Thyroid gland (tissue), 4 donors: Measurements from ENCODE around the gene IGFN1. TPM values are rescaled to one million over a fixed set of nuclear protein-coding genes. Genes with fewer than 3 reads are reported as not detected.

Source experiments
- DNase-seq, 2 donors: peaks; one replicate each; pipeline ENCODE4 v3.0.0-alpha.2; 2019
- H3K27ac ChIP-seq, 3 donors: fragments of 200-600 bp; sonication (generic); 1 replicate in 2 of 3; 2 replicates in 1 of 3; pipeline ENCODE4 v1.5.1; 2016 to 2019; ENCODE audit warnings: mild to moderate bottlenecking in 1 of 3, moderate library complexity in 1 of 3
- H3K27me3 ChIP-seq: fragments of 200-600 bp; sonication (generic); one replicate; pipeline ENCODE4 v1.5.1; 2019
- H3K36me3 ChIP-seq, 2 donors: fragments of 200-600 bp; sonication (generic); one replicate each; pipeline ENCODE4 v1.5.1; 2016 to 2019
- H3K4me1 ChIP-seq, 2 donors: fragments of 200-600 bp; sonication (generic); one replicate each; pipeline ENCODE4 v1.5.1; 2017 to 2019
- H3K4me3 ChIP-seq, 3 donors: fragments of 200-600 bp; sonication (generic); replicated peaks in 1 of 3; 1 replicate in 2 of 3; 2 replicates in 1 of 3; pipeline ENCODE4 v1.5.1; 2016; ENCODE audit warnings: mild to moderate bottlenecking in 1 of 3
- H3K9me3 ChIP-seq: fragments of 200-600 bp; sonication (generic); one replicate; pipeline ENCODE4 v1.5.1; 2017
- POLR2A ChIP-seq, 2 donors: fragments of 450-650 bp; IDR thresholded peaks; one replicate each; pipeline ENCODE4 v1.6.1; 2017; ENCODE audit warnings: antibody characterized with exemption in 2 of 2, mild to moderate bottlenecking in 2 of 2, moderate library complexity in 1 of 2
- WGBS, 2 donors: methylation state at CpG; one replicate each; pipeline ENCODE4 v1.1.5; 2017; 5-methylcytosine and 5-hydroxymethylcytosine counted together
- intact Hi-C: fragments of 100-400 bp; cut with DNase I; formaldehyde crosslinking; loops from one replicate; pipeline ENCODE4 v1.15.1; 2023
- total RNA-seq, 4 donors: library from RNA; depleted of rRNA; stranded (reverse); fragments of >200 nt; gene quantifications; one replicate each; pipeline ENCODE4 v1.2.3, GENCODE V29; 2016
- TF ChIP-seq, protein P1 (sequence below), 6 experiments: fragments of 200-600 bp in 3 of 6; fragments of 450-650 bp in 3 of 6; sonication (generic) in 3 of 6; IDR thresholded peaks; one replicate each; pipeline ENCODE4 v1.5.1; 2016 to 2019; ENCODE audit warnings: antibody characterized with exemption in 6 of 6, mild to moderate bottlenecking in 2 of 6, inconsistent platforms in 1 of 6, moderate library complexity in 1 of 6

Gene IGFN1
- total RNA-seq, 4 donors from 2014 or later = 16.2 to 78.6 (median 33.0) TPM

DNA sequence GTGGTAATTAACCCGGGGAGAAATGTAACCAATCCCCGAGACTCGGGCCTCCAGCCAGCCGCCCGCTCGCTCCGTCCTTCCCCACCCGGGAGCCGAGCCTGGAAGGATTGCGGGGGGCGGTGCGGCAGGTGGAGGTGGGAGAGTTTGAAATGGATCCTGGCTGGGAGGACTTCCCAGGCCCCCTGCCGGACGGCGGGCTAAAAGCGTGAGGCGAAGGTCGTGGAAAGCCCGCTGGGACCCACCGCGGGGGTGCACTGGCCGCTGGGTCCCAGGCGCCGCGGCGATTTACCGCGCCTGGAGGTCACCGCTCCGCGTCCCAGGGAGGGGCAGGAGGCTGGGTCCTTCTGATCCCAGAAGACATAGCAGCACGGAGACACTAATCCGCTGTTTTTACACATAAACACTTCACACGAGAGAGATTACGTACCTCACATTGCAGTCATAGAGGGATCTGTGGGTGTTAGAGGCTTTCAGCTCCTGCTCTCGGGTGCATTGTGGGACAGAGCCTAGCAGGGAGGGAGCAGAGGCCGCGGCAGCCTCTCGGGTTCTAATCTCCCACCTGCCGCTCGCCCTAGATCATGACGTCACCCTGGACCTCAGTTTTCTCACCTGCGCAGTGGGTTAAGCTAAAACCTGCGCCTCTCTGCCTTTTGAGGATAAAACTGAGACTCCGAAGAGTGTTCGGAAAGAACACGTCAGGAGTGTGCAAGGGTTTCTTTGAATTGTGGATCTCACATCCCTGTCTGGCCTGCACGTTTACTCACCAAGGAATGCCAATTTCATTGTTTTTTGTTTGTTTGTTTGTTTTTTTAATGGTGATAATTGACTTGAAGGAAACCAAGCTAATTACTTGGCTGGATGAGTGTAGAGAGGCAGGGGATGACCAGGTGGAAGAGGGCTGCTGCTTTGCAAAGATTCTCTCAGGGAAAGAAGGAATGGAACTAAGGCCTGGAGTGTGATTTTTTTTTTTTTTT, 19.3 kb upstream of the IGFN1 start:
- peak overlapping the region in 2 of 3 donors; percentile 41 to 64 for H3K4me3 ChIP-seq
- H3K36me3 ChIP-seq = no peaks in the 10 kb centered on the region
- TF ChIP-seq, protein P1, sequence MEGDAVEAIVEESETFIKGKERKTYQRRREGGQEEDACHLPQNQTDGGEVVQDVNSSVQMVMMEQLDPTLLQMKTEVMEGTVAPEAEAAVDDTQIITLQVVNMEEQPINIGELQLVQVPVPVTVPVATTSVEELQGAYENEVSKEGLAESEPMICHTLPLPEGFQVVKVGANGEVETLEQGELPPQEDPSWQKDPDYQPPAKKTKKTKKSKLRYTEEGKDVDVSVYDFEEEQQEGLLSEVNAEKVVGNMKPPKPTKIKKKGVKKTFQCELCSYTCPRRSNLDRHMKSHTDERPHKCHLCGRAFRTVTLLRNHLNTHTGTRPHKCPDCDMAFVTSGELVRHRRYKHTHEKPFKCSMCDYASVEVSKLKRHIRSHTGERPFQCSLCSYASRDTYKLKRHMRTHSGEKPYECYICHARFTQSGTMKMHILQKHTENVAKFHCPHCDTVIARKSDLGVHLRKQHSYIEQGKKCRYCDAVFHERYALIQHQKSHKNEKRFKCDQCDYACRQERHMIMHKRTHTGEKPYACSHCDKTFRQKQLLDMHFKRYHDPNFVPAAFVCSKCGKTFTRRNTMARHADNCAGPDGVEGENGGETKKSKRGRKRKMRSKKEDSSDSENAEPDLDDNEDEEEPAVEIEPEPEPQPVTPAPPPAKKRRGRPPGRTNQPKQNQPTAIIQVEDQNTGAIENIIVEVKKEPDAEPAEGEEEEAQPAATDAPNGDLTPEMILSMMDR (IDR thresholded peaks at IDR 0.05) = peak in 5 of 6 experiments; percentile 18 to 49 (median 28)
- TF ChIP-seq POLR2A (IDR thresholded peaks at IDR 0.05) = no peak
- peaks cover 0 to 12% of the 10 kb centered on the region in 2 donors for H3K4me1 ChIP-seq
- no peaks in the 10 kb centered on the region for H3K9me3 ChIP-seq
- intact Hi-C loops = no loop called here
- no peaks in the 10 kb centered on the region for H3K27me3 ChIP-seq
- 12 to 18% methylated on average over 26 to 35 of the region's 48 CpGs for WGBS, 2 donors
- H3K27ac ChIP-seq = peak overlapping the region; percentile 77 to 90 (median 86)
- peak in 1 of 2 donors; percentile 40 for DNase-seq

DNA sequence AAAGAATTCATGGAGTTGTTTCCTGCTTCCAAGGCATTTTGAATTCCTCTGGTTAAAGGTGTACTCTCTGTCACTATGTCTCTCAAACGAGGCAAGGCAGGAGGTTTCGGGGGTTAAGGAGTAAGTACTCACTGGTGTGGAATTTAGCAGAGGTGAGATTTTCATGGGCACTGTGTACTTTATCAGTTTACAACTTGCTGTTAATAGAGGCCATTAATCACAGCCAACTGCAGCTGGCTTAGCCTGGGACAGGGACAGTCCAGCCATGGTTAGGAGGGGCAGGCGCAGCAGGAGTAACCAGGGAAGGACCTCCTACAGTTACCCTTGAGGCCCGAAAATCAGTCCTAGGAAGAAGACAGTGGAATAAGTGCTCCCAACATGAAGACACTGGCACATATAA, 18.3 kb upstream of the IGFN1 start:
- Histone ChIP-seq H3K4me3 (no peak overlapping the region), H3K9me3 (no peaks in the 10 kb centered on the region), H3K36me3 (no peaks in the 10 kb centered on the region), H3K27ac (no peak overlapping the region), H3K4me1 (peaks cover 0 to 12% of the 10 kb centered on the region in 2 donors), H3K27me3 (no peaks in the 10 kb centered on the region)
- TF ChIP-seq, protein P1 (IDR thresholded peaks at IDR 0.05) = no peak
- no peak for TF ChIP-seq POLR2A (IDR thresholded peaks at IDR 0.05)
- DNase-seq = no peak
- intact Hi-C loops = no loop called here
- WGBS, 2 donors = 90 to 92% methylated on average over 4 of the region's 4 CpGs

- H3K36me3 ChIP-seq = no peaks in the 10 kb centered on the region
- intact Hi-C loops = no loop called here
- H3K4me1 ChIP-seq = peaks cover 0 to 12% of the 10 kb centered on the region in 2 donors
- no peak for DNase-seq
- no peaks in the 10 kb centered on the region for H3K27me3 ChIP-seq
- H3K9me3 ChIP-seq = no peaks in the 10 kb centered on the region
- H3K27ac ChIP-seq = no peak overlapping the region
- WGBS, 2 donors = 91 to 98% methylated on average over 4 of the region's 4 CpGs
- H3K4me3 ChIP-seq = no peak overlapping the region
- TF ChIP-seq, protein P1 (IDR thresholded peaks at IDR 0.05) = no peak
- TF ChIP-seq POLR2A (IDR thresholded peaks at IDR 0.05) = no peak
These were observed 17.5 kb upstream of the IGFN1 start for GRCh38 chr1:201172999-201173610.

GRCh38 chr1:201173736-201174135, 16.9 kb upstream of the IGFN1 start:
- intact Hi-C loops = no loop called here
- no peak for DNase-seq
- 77 to 90% methylated on average over 1 of the region's 1 CpG for WGBS, 2 donors
- Histone ChIP-seq H3K36me3 (no peaks in the 10 kb centered on the region), H3K4me3 (no peak overlapping the region), H3K4me1 (peaks cover 0 to 12% of the 10 kb centered on the region in 2 donors), H3K27me3 (no peaks in the 10 kb centered on the region), H3K27ac (no peak overlapping the region), H3K9me3 (no peaks in the 10 kb centered on the region)
- no peak for TF ChIP-seq POLR2A (IDR thresholded peaks at IDR 0.05)
- TF ChIP-seq, protein P1 (IDR thresholded peaks at IDR 0.05) = no peak
